ENCODE data around the gene JMJD8.

- TF ChIP-seq POLR2AphosphoS5 (IDR thresholded peaks at IDR 0.05), result no peak
- TF ChIP-seq CTCF (IDR thresholded peaks at IDR 0.05), result no peak
- TF ChIP-seq POLR2A (IDR thresholded peaks at IDR 0.05; ENCODE audit: low read depth), result no peak
These were observed 32.3 kb downstream of the JMJD8 start for GRCh38 chr16:651844-652243.

Measured in esophagus muscularis mucosa (tissue), 3 donors.